ENCODE data around the gene CCDC59.

Gene CCDC59

GRCh38 chr12:82325540-82326336 is 32.4 kb downstream of the CCDC59 start:
- in situ Hi-C loops (cut with MboI; ENCODE audit: low sequenced_read_pairs) = no loop called here

- in situ Hi-C loops (cut with MboI; ENCODE audit: low sequenced_read_pairs) = no loop called here
Measured at GRCh38 chr12:82319276-82319675, 38.9 kb downstream of the CCDC59 start.

GRCh38 chr12:82314406-82314892 is 43.7 kb downstream of the CCDC59 start:
- in situ Hi-C loops (cut with MboI; ENCODE audit: low sequenced_read_pairs) = no loop called here

Data from HL-60/S4 treated with phorbol 12-myristate 13-acetate at 8.2 ng/mL for 4 days and 3 days (cell line).